Glutamatergic neuron (in vitro differentiated cells): ENCODE data around the gene IHH. TPM values are rescaled to one million over a fixed set of nuclear protein-coding genes. Genes with fewer than 3 reads are reported as not detected.

Source experiments
- DNase-seq: peaks from one replicate; pipeline ENCODE4 v3.0.0; 2022
- H3K27ac Mint-ChIP-seq: one replicate; pipeline ENCODE4 v1.8.0; 2020; ENCODE audit warnings: mild to moderate bottlenecking, mixed read lengths, inconsistent platforms; ENCODE audit not compliant: unreplicated experiment
- H3K27me3 Mint-ChIP-seq: one replicate; pipeline ENCODE4 v1.8.0; 2020; ENCODE audit warnings: mild to moderate bottlenecking, moderate library complexity, mixed read lengths, inconsistent platforms; ENCODE audit not compliant: unreplicated experiment
- H3K36me3 Mint-ChIP-seq: one replicate; pipeline ENCODE4 v1.8.0; 2020; ENCODE audit warnings: mild to moderate bottlenecking, mixed read lengths, inconsistent platforms; ENCODE audit not compliant: unreplicated experiment
- H3K4me1 Mint-ChIP-seq: one replicate; pipeline ENCODE4 v1.8.0; 2020; ENCODE audit warnings: mild to moderate bottlenecking, low read depth, mixed read lengths, inconsistent platforms; ENCODE audit not compliant: unreplicated experiment
- H3K4me3 Mint-ChIP-seq: one replicate; pipeline ENCODE4 v1.8.0; 2020; ENCODE audit warnings: mild to moderate bottlenecking, mixed read lengths, inconsistent platforms; ENCODE audit not compliant: unreplicated experiment
- H3K9me3 Mint-ChIP-seq: one replicate; pipeline ENCODE4 v1.8.0; 2020; ENCODE audit warnings: mild to moderate bottlenecking, moderate library complexity, mixed read lengths, inconsistent platforms; ENCODE audit not compliant: unreplicated experiment
- long read RNA-seq: library from polyadenylated mRNA; unstranded; transcript quantifications from one replicate; pipeline ENCODE4 v2.0.0, GENCODE V29; 2020; ENCODE audit not compliant: unreplicated experiment
- total RNA-seq: library from RNA; stranded (reverse); fragmentation: NEBNext Ultra II Directional; extraction: Animal tissue kit (Norgen Biotek cat#: 25700); gene quantifications from one replicate; pipeline ENCODE4 v1.2.1, GENCODE V29; 2021; ENCODE audit not compliant: unreplicated experiment
- TF ChIP-seq, protein P1 (sequence below): fragments of 200-600 bp; sonication (generic); IDR thresholded peaks from one replicate; pipeline ENCODE4 v1.5.0; 2021; ENCODE audit not compliant: partially characterized antibody, unreplicated experiment

Gene IHH
- not detected for total RNA-seq
- long read RNA-seq: 0 reads

- TF ChIP-seq, protein P1, sequence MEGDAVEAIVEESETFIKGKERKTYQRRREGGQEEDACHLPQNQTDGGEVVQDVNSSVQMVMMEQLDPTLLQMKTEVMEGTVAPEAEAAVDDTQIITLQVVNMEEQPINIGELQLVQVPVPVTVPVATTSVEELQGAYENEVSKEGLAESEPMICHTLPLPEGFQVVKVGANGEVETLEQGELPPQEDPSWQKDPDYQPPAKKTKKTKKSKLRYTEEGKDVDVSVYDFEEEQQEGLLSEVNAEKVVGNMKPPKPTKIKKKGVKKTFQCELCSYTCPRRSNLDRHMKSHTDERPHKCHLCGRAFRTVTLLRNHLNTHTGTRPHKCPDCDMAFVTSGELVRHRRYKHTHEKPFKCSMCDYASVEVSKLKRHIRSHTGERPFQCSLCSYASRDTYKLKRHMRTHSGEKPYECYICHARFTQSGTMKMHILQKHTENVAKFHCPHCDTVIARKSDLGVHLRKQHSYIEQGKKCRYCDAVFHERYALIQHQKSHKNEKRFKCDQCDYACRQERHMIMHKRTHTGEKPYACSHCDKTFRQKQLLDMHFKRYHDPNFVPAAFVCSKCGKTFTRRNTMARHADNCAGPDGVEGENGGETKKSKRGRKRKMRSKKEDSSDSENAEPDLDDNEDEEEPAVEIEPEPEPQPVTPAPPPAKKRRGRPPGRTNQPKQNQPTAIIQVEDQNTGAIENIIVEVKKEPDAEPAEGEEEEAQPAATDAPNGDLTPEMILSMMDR: no peak
- Mint-ChIP-seq H3K27me3 (peaks cover 27% of the 10 kb centered on the region), H3K4me3 (peak within 1 kb of the TSS; percentile 53), H3K27ac (no peak within 1 kb of the TSS), H3K4me1 (no peaks in the 10 kb centered on the region), H3K36me3 (peaks cover 7% of the 10 kb centered on the region), H3K9me3 (no peaks in the 10 kb centered on the region)
- peak; percentile 42 for DNase-seq
Measured at GRCh38 chr2:219060821-219061791, at the start of gene IHH. IHH (minus strand) TSS chr2:219060921; CDS start chr2:219060467, 454 bp downstream.

- no peak for DNase-seq
- Mint-ChIP-seq H3K9me3 (no peaks in the 10 kb centered on the region), H3K4me1 (peaks cover 12% of the 10 kb centered on the region), H3K27ac (no peak overlapping the region), H3K4me3 (no peak overlapping the region), H3K27me3 (peaks cover 2% of the 10 kb centered on the region), H3K36me3 (no peaks in the 10 kb centered on the region)
- TF ChIP-seq, protein P1: no peak
Measured at GRCh38 chr2:219109471-219109870, 48.8 kb upstream of the IHH start.

DNA sequence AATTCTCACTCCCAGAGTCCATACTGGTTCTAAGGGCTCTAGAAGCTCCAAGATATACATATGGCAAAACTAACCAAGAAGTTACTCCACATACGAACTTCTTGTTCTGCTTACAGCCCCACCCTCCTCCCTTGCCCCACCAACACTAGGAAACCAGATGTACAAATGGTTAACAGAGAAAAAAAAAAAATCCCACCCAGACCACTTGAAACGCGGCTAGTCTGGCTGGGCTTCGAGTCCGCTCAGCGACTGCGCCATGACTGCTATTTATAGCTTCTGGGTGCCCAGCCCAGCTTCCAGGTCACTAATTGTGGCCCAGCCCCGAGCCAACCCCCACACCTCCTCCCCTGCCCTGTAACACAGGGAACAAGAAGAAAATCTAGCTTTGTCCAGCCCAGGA, 47.0 kb upstream of the IHH start:
- peaks cover 9% of the 10 kb centered on the region for H3K4me1 Mint-ChIP-seq
- H3K27me3 Mint-ChIP-seq: peaks cover 2% of the 10 kb centered on the region
- H3K9me3 Mint-ChIP-seq: peaks cover 2% of the 10 kb centered on the region
- H3K4me3 Mint-ChIP-seq: no peak overlapping the region
- no peaks in the 10 kb centered on the region for H3K36me3 Mint-ChIP-seq
- no peak for DNase-seq
- TF ChIP-seq, protein P1: no peak
- H3K27ac Mint-ChIP-seq: no peak overlapping the region

- Mint-ChIP-seq H3K27ac (no peak overlapping the region), H3K27me3 (peaks cover 2% of the 10 kb centered on the region), H3K4me3 (no peak overlapping the region), H3K4me1 (peaks cover 9% of the 10 kb centered on the region), H3K36me3 (no peaks in the 10 kb centered on the region), H3K9me3 (peaks cover 2% of the 10 kb centered on the region)
- no peak for DNase-seq
- TF ChIP-seq, protein P1: no peak
Measured at GRCh38 chr2:219106251-219106650, 45.5 kb upstream of the IHH start.
